LNCAP (cell line): ENCODE measurements around the gene PATJ.

Experiments
- TF ChIP-seq, protein P1 (sequence below): fragments of 450-650 bp; IDR thresholded peaks from 2 replicates; pipeline ENCODE4 v1.5.1; 2017; ENCODE audit warnings: mild to moderate bottlenecking

PATJ gene

DNA sequence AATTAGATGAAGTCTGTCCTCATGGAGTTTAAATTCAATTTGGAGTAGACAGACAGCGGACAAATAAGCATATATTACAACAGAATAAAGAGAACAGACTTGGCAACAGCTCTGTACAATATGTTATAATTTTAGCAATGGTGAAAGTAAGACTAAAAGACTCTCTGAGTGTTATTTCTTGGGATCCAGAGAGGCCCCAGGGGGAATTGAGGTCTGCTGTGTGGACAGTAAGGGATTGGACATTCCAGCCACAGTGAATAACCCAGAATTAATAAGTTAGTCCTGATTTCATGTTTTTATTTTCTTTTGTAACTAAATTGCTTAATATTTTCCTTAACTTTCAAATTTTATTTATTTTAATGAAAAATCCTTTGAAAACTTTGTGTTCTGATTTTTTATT lies 101.7 kb downstream of the PATJ start:
- TF ChIP-seq, protein P1, sequence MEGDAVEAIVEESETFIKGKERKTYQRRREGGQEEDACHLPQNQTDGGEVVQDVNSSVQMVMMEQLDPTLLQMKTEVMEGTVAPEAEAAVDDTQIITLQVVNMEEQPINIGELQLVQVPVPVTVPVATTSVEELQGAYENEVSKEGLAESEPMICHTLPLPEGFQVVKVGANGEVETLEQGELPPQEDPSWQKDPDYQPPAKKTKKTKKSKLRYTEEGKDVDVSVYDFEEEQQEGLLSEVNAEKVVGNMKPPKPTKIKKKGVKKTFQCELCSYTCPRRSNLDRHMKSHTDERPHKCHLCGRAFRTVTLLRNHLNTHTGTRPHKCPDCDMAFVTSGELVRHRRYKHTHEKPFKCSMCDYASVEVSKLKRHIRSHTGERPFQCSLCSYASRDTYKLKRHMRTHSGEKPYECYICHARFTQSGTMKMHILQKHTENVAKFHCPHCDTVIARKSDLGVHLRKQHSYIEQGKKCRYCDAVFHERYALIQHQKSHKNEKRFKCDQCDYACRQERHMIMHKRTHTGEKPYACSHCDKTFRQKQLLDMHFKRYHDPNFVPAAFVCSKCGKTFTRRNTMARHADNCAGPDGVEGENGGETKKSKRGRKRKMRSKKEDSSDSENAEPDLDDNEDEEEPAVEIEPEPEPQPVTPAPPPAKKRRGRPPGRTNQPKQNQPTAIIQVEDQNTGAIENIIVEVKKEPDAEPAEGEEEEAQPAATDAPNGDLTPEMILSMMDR, result no peak

DNA sequence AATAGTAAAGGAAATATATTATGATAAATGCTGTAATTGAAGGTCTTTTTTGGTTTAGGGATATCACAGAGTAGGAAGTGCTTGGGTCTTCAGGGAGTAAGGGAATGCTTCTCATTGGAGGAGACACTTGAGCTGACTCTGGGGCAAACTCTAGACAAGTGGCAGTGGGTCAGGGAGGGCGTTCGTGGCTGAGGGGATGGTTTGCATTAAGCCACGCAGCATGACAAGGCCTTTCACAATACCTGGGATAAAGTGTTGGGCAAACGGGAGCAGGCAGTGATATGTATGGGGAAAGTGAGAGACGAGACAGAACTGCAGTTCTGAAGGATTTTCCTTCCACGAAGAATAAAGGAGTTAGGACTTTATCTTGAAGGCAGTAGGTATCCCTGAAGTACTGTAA lies 109.0 kb downstream of the PATJ start:
- TF ChIP-seq, protein P1, result no peak

DNA sequence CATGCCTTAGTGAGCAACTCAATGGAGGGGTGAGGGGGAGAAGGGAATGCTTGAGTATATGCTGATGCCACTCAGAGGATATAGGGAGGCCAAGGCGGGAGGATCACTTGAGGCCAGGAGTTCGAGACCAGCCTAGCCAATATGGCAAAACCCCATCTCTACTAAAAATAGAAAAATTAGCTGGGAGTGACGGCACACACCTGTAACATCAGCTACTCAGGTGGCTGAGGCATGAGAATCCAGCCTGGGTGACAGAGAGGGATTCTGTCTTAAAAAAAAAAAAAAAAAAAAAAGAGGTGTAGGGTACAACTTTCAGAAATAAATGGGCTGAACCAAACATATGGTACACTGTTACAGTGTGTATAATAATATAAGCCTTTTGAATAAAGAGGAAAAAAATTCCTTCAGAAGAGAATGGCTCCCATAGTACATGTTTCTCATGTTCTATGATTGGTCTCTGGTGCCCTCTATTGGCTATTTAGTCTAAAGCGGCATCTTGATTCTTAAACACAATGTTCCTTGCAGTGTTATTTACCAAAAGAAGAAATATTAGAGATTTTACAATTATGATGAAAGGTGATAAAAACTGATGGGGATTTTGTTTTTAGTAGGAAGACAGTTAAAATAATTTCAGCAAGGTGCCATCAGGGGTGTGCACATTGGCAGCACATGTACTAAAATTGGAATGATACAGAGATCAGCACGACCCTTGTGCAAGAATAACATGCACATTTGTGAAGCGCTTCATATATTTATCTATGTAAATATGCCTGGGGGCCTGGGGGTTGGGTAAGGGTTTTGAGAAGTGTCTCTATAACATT lies 109.8 kb downstream of the PATJ start:
- TF ChIP-seq, protein P1, result peak; percentile 75

DNA sequence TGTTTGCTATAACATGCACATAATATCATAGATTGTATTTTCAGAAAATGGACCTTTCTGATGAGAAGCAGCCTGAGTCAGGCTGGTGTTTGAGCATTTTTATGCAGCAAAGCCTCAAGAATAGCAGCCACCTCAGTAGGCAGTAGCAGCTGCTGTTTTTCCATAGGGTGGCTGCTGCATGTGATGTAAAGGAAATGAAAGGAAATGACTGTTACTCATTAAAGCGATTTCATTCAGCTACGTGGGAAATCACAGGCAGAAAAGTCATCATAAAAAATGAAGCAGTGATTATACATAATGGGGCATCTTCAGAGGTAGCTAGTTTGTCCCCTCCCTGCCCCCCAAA lies 110.4 kb downstream of the PATJ start:
- TF ChIP-seq, protein P1, result no peak

DNA sequence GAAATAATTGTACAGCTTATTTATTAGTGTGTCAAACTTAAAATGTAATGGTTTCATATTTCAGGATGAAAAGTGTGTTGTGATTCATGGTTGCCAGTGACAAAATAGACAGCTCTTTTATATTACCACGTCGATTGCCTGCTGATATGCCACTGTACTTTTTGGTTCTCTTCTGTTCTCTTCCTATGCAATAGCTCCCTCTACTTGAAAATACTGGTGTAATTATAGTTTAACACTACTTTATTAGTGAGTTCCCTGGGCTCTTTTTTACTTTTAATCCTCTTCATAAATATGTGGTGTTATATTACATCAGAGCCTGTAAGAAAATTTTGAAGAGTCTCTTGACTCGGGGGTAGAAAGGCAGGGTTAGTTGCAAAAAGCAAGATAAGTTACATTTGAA lies 111.3 kb downstream of the PATJ start:
- TF ChIP-seq, protein P1, result peak; percentile 26; the same call in 1 of the 2 replicates

DNA sequence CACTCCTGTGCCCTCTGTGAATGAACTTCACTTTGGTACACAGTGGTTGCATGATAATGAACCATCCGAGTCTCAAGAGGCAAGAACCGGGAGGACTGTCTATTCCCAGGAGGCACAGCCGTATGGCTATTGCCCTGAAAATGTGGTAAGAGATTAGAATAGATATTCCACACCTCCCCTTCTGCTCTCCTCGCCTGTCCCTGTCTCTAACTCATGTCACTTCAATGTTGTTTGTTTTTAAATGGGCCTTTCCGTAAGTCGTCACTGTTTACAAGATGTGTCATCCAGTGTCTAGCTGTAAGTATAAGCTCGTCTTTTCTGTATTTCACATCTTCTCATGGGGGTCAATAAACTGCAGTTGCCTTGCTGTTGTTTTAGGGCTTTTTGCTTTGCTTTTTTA lies 122.2 kb downstream of the PATJ start:
- TF ChIP-seq, protein P1, result no peak

DNA sequence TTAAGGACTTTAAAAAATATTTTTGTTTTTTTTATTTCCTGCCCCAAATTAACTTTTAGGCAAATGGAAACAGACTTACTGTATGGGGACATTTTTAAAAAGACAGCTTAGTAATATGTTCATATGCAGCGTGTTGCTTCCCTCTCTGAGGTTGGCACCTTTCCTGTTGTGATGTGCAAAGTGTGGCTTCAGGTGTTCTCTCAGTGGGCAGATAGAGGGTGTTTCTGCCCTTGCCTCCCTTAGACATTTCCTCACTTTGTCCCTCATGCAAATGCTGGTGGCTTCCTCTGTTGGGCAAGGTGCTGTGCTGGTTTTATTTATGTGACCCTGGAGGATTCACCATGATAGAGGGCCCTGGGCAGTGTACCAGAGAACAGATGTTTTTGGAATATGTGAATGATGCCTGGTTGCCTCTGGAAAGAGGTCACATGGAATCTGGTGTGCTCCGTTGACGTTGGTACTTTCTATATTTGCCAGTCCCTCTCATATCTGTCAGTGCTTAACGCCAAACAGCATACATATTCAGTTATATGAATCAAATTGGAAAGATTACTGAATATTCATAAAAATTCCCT lies 123.5 kb downstream of the PATJ start:
- TF ChIP-seq, protein P1, result no peak
